Tibial artery (tissue), 4 donors: ENCODE measurements around the gene CALM3.

ENCODE experiments used
- DNase-seq, 2 donors: peaks; one replicate each; pipeline ENCODE4 v3.0.0-alpha.2; 2019
- H3K27ac ChIP-seq, 2 donors: fragments of 200-600 bp; sonication (generic) in 1 of 2; 1 replicate in 1 of 2; 2 replicates in 1 of 2; pipeline ENCODE4 v1.5.1; 2018 to 2019; ENCODE audit warnings: mild to moderate bottlenecking in 1 of 2
- H3K27me3 ChIP-seq, 2 donors: fragments of 200-600 bp; sonication (generic) in 1 of 2; one replicate each; pipeline versions ENCODE4 v1.5.1 to v1.6.0; 2016 to 2019
- H3K36me3 ChIP-seq, 3 donors: fragments of 200-600 bp; sonication (generic) in 2 of 3; one replicate each; pipeline ENCODE4 v1.5.1; 2016 to 2019; ENCODE audit warnings: mild to moderate bottlenecking in 2 of 3
- H3K4me1 ChIP-seq, 4 donors: fragments of 200-600 bp; sonication (generic) in 2 of 4; 1 replicate in 3 of 4; 2 replicates in 1 of 4; pipeline ENCODE4 v1.5.1; 2016 to 2019
- H3K4me3 ChIP-seq, 2 donors: fragments of 200-600 bp; sonication (generic) in 1 of 2; 1 replicate in 1 of 2; 2 replicates in 1 of 2; pipeline ENCODE4 v1.5.1; 2018 to 2019; ENCODE audit warnings: mild to moderate bottlenecking in 2 of 2
- H3K9me3 ChIP-seq, 3 donors: fragments of 200-600 bp; sonication (generic) in 1 of 3; one replicate each; pipeline ENCODE4 v1.5.1; 2016 to 2019
- intact Hi-C: fragments of 100-400 bp; cut with DNase I; formaldehyde crosslinking; loops from one replicate; pipeline ENCODE4 v1.15.0; 2023; ENCODE audit warnings: low total_unique reads
- TF ChIP-seq, protein P1 (sequence below), 2 experiments: fragments of 200-600 bp in 1 of 2; fragments of 450-650 bp in 1 of 2; IDR thresholded peaks; one replicate each; pipeline ENCODE4 v1.5.1; 2017 to 2019; ENCODE audit warnings: antibody characterized with exemption in 2 of 2, mild to moderate bottlenecking in 1 of 2, moderate library complexity in 1 of 2

The CALM3 gene

DNA sequence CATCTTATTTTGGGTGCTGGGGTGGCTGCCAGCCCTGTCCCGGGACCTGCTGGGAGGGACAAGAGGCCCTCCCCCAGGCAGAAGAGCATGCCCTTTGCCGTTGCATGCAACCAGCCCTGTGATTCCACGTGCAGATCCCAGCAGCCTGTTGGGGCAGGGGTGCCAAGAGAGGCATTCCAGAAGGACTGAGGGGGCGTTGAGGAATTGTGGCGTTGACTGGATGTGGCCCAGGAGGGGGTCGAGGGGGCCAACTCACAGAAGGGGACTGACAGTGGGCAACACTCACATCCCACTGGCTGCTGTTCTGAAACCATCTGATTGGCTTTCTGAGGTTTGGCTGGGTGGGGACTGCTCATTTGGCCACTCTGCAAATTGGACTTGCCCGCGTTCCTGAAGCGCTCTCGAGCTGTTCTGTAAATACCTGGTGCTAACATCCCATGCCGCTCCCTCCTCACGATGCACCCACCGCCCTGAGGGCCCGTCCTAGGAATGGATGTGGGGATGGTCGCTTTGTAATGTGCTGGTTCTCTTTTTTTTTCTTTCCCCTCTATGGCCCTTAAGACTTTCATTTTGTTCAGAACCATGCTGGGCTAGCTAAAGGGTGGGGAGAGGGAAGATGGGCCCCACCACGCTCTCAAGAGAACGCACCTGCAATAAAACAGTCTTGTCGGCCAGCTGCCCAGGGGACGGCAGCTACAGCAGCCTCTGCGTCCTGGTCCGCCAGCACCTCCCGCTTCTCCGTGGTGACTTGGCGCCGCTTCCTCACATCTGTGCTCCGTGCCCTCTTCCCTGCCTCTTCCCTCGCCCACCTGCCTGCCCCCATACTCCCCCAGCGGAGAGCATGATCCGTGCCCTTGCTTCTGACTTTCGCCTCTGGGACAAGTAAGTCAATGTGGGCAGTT is 8.6 kb downstream of the CALM3 start:
- no peak overlapping the region for H3K4me3 ChIP-seq
- H3K27me3 ChIP-seq, result no peaks in the 10 kb centered on the region
- peaks cover 0 to 36% (median 23%) of the 10 kb centered on the region in 4 donors for H3K4me1 ChIP-seq
- no peak overlapping the region for H3K27ac ChIP-seq
- TF ChIP-seq, protein P1, sequence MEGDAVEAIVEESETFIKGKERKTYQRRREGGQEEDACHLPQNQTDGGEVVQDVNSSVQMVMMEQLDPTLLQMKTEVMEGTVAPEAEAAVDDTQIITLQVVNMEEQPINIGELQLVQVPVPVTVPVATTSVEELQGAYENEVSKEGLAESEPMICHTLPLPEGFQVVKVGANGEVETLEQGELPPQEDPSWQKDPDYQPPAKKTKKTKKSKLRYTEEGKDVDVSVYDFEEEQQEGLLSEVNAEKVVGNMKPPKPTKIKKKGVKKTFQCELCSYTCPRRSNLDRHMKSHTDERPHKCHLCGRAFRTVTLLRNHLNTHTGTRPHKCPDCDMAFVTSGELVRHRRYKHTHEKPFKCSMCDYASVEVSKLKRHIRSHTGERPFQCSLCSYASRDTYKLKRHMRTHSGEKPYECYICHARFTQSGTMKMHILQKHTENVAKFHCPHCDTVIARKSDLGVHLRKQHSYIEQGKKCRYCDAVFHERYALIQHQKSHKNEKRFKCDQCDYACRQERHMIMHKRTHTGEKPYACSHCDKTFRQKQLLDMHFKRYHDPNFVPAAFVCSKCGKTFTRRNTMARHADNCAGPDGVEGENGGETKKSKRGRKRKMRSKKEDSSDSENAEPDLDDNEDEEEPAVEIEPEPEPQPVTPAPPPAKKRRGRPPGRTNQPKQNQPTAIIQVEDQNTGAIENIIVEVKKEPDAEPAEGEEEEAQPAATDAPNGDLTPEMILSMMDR (IDR thresholded peaks at IDR 0.05), result no peak
- intact Hi-C loops, result loop anchor here (10.0 kb wide), 1 partner anchor 125 kb away; no protein-coding TSS in a partner anchor
- peaks cover 36 to 58% (median 46%) of the 10 kb centered on the region in 3 donors for H3K36me3 ChIP-seq
- no peaks in the 10 kb centered on the region for H3K9me3 ChIP-seq
- DNase-seq, result peak in 1 of 2 donors; percentile 61

GRCh38 chr19:46610413-46610775 is 9.3 kb downstream of the CALM3 start:
- Histone ChIP-seq H3K4me3 (no peak overlapping the region), H3K27ac (no peak overlapping the region), H3K27me3 (no peaks in the 10 kb centered on the region), H3K9me3 (no peaks in the 10 kb centered on the region), H3K4me1 (peaks cover 0 to 30% (median 16%) of the 10 kb centered on the region in 4 donors), H3K36me3 (peaks cover 36 to 58% (median 46%) of the 10 kb centered on the region in 3 donors)
- intact Hi-C loops, result loop anchor here (10.0 kb wide), 1 partner anchor 124 kb away; no protein-coding TSS in a partner anchor
- TF ChIP-seq, protein P1 (IDR thresholded peaks at IDR 0.05), result no peak
- peak in 1 of 2 donors; percentile 52 for DNase-seq

GRCh38 chr19:46610851-46611770 is 10.0 kb downstream of the CALM3 start:
- intact Hi-C loops, result loop anchor here (10.0 kb wide), 1 partner anchor 124 kb away; no protein-coding TSS in a partner anchor

DNA sequence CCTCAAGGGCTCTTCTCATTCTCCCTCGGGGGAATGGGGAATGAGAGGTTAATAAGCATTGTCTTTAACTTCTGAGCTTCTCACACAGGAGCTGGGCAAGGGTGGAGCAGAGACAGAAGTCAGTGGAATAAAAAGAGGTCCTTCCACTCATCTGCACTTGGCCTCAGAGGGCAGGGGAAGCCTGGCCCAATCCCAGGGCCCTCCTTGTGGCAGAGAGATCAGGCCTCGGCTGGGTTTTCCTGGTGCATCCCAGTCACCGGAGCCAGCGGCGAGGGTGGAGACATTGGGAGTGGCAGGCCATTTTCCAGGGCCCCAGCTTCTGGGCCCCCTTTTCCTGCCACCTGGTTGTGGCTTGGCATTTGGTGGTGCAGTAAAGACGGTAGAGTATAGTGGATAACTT is 10.6 kb downstream of the CALM3 start:
- peaks cover 32 to 46% (median 40%) of the 10 kb centered on the region in 3 donors for H3K36me3 ChIP-seq
- H3K27me3 ChIP-seq, result no peaks in the 10 kb centered on the region
- no peak overlapping the region for H3K4me3 ChIP-seq
- peak overlapping the region in 1 of 2 donors; percentile 24 for H3K27ac ChIP-seq
- H3K4me1 ChIP-seq, result peaks cover 0 to 19% (median 12%) of the 10 kb centered on the region in 4 donors
- TF ChIP-seq, protein P1 (IDR thresholded peaks at IDR 0.05), result no peak
- peak in 1 of 2 donors; percentile 59 for DNase-seq
- intact Hi-C loops, result loop anchor here (10.0 kb wide), 1 partner anchor 123 kb away; no protein-coding TSS in a partner anchor
- H3K9me3 ChIP-seq, result no peaks in the 10 kb centered on the region

More at GRCh38 chr19:46610851-46611770, 10.0 kb downstream of the CALM3 start:
- H3K27me3 ChIP-seq, result no peaks in the 10 kb centered on the region
- peaks cover 36 to 52% (median 41%) of the 10 kb centered on the region in 3 donors for H3K36me3 ChIP-seq
- TF ChIP-seq, protein P1 (IDR thresholded peaks at IDR 0.05), result no peak
- peaks cover 0 to 22% (median 10%) of the 10 kb centered on the region in 4 donors for H3K4me1 ChIP-seq
- no peak overlapping the region for H3K4me3 ChIP-seq
- peak overlapping the region in 1 of 2 donors; percentile 24 for H3K27ac ChIP-seq
- H3K9me3 ChIP-seq, result no peaks in the 10 kb centered on the region
- peak in 1 of 2 donors; percentile 60 for DNase-seq

DNA sequence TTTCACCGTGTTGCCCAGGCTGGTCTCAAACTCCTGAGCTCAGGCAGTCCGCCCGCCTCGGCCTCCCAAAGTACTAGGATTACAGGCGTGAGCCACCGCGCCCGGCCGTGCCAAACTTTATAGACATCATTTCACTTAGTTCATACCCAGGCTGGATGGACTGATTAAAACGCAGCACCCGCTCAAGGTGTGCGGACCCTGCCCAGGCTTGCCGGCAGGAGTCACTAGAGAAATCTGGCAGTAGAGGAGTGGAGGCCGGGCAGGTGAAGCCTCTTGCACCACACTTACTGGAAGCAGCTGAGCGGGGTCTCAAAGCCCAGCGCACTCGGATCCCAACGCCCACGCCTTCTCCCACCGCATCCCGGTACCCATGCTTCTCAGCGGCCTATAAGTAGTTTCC is 12.4 kb downstream of the CALM3 start:
- Histone ChIP-seq H3K4me3 (no peak overlapping the region), H3K9me3 (no peaks in the 10 kb centered on the region), H3K27ac (peak overlapping the region in 1 of 2 donors; percentile 42), H3K4me1 (peaks cover 2 to 27% (median 20%) of the 10 kb centered on the region in 4 donors), H3K36me3 (peaks cover 15 to 28% (median 25%) of the 10 kb centered on the region in 3 donors), H3K27me3 (no peaks in the 10 kb centered on the region)
- intact Hi-C loops, result loop anchor here (10.0 kb wide), 1 partner anchor 121 kb away; no protein-coding TSS in a partner anchor
- peak in 1 of 2 donors; percentile 68 for DNase-seq
- TF ChIP-seq, protein P1 (IDR thresholded peaks at IDR 0.05), result no peak
